Liver (tissue), 9 donors: ENCODE measurements around the gene C9orf153. TPM values are rescaled to one million over a fixed set of nuclear protein-coding genes. Genes with fewer than 3 reads are reported as not detected.

Experiments
- DNase-seq: peaks from one replicate; pipeline ENCODE4 v3.0.0-alpha.2; 2017; ENCODE audit warnings: low spot score
- H3K27ac ChIP-seq, 2 donors: one replicate each; pipeline ENCODE4 v1.7.0; 2013; ENCODE audit warnings: inconsistent platforms in 2 of 2, low read length in 2 of 2, control low read depth in 1 of 2, low read depth in 1 of 2, mild to moderate bottlenecking in 1 of 2
- H3K27me3 ChIP-seq, 4 donors: one replicate each; pipeline versions ENCODE4 v1.6.1 to v1.7.0; 2013; ENCODE audit warnings: low read length in 3 of 4, inconsistent platforms in 1 of 4, mild to moderate bottlenecking in 1 of 4, moderate library complexity in 1 of 4; ENCODE audit not compliant: control insufficient read depth in 4 of 4, insufficient read depth in 4 of 4
- H3K36me3 ChIP-seq, 4 donors: one replicate each; pipeline versions ENCODE4 v1.6.1 to v1.7.0; 2013; ENCODE audit warnings: low read length in 3 of 4, mild to moderate bottlenecking in 3 of 4, low read depth in 1 of 4, moderate library complexity in 1 of 4; ENCODE audit not compliant: control insufficient read depth in 4 of 4, insufficient read depth in 3 of 4
- H3K4me1 ChIP-seq, 4 donors: one replicate each; pipeline versions ENCODE4 v1.6.1 to v1.7.0; 2013; ENCODE audit warnings: low read length in 3 of 4, mild to moderate bottlenecking in 3 of 4, moderate library complexity in 1 of 4; ENCODE audit not compliant: control insufficient read depth in 4 of 4, insufficient read depth in 4 of 4
- H3K4me3 ChIP-seq, 3 donors: one replicate each; pipeline versions ENCODE4 v1.6.1 to v1.7.0; 2013; ENCODE audit warnings: low read length in 3 of 3, control low read depth in 1 of 3, low read depth in 1 of 3, mild to moderate bottlenecking in 1 of 3
- H3K9ac ChIP-seq, 2 donors: one replicate each; pipeline ENCODE4 v1.7.0; 2013; ENCODE audit warnings: low read length in 2 of 2, mild to moderate bottlenecking in 2 of 2, moderate library complexity in 2 of 2, control low read depth in 1 of 2, low read depth in 1 of 2
- H3K9me3 ChIP-seq, 4 donors: one replicate each; pipeline versions ENCODE4 v1.6.1 to v1.7.0; 2013; ENCODE audit warnings: low read length in 3 of 4; ENCODE audit not compliant: control insufficient read depth in 4 of 4
- EGR1 ChIP-seq, 2 donors: IDR thresholded peaks; 2 replicates each; pipeline ENCODE4 v1.6.1; 2016 to 2018; ENCODE audit warnings: antibody characterized with exemption in 2 of 2, low read depth in 2 of 2
- FOXA1 ChIP-seq: IDR thresholded peaks from 2 replicates; pipeline ENCODE4 v1.6.1; 2016; ENCODE audit warnings: antibody characterized with exemption
- FOXA2 ChIP-seq: IDR thresholded peaks from 2 replicates; pipeline ENCODE4 v1.6.1; 2016; ENCODE audit warnings: antibody characterized with exemption
- GABPA ChIP-seq, 2 donors: IDR thresholded peaks in 1 of 2; conservative IDR thresholded peaks in 1 of 2; 2 replicates each; pipeline ENCODE4 v1.6.1; 2016; ENCODE audit warnings: antibody characterized with exemption in 2 of 2, mild to moderate bottlenecking in 1 of 2, moderate library complexity in 1 of 2
- HNF4A ChIP-seq, 2 donors: conservative IDR thresholded peaks; 2 replicates each; pipeline ENCODE4 v1.6.1; 2016; ENCODE audit warnings: antibody characterized with exemption in 2 of 2, mild to moderate bottlenecking in 2 of 2
- JUND ChIP-seq, 2 donors: IDR thresholded peaks; 2 replicates each; pipeline ENCODE4 v1.6.1; 2016; ENCODE audit warnings: antibody characterized with exemption in 2 of 2
- NR2F2 ChIP-seq: IDR thresholded peaks from 2 replicates; pipeline ENCODE4 v1.6.1; 2016; ENCODE audit warnings: antibody characterized with exemption
- RAD21 ChIP-seq, 2 donors: IDR thresholded peaks; 2 replicates each; pipeline ENCODE4 v1.6.1; 2016; ENCODE audit warnings: antibody characterized with exemption in 2 of 2, mild to moderate bottlenecking in 2 of 2
- RXRA ChIP-seq, 2 donors: IDR thresholded peaks; 2 replicates each; pipeline ENCODE4 v1.6.1; 2017 to 2018; ENCODE audit warnings: antibody characterized with exemption in 2 of 2, mild to moderate bottlenecking in 1 of 2
- SP1 ChIP-seq: IDR thresholded peaks from 2 replicates; pipeline ENCODE4 v1.6.1; 2018; ENCODE audit warnings: antibody characterized with exemption, mild to moderate bottlenecking
- TAF1 ChIP-seq: conservative IDR thresholded peaks from 2 replicates; pipeline ENCODE4 v1.6.1; 2016; ENCODE audit warnings: antibody characterized with exemption, mild to moderate bottlenecking
- YY1 ChIP-seq: IDR thresholded peaks from 2 replicates; pipeline ENCODE4 v1.6.1; 2016; ENCODE audit warnings: antibody characterized with exemption, mild to moderate bottlenecking
- WGBS: extraction: QIAGEN DNeasy Blood & Tissue Kit; methylation state at CpG from one replicate; pipeline ENCODE4 v1.1.7; 2013; 5-methylcytosine and 5-hydroxymethylcytosine counted together
- polyA plus RNA-seq, 2 donors: library from polyadenylated mRNA; stranded (reverse) in 1 of 2; unstranded in 1 of 2; fragments of 200-250 nt in 1 of 2; fragments of >200 nt in 1 of 2; fragmentation: Nextera tagmentation in 1 of 2; extraction: Ambion mirVana in 1 of 2; gene quantifications; one replicate each; pipeline versions ENCODE4 v1.2.1 to v1.2.3, GENCODE V29; 2013 to 2015
- total RNA-seq, 2 donors: library from RNA; depleted of rRNA; stranded (reverse); fragments of >200 nt; gene quantifications; one replicate each; pipeline ENCODE4 v1.2.3, GENCODE V29; 2014
- TF ChIP-seq, protein P1 (sequence below): fragments of 150-350 bp; IDR thresholded peaks from 2 replicates; pipeline ENCODE4 v1.5.1; 2017; ENCODE audit warnings: improper control_type of control experiment, low read depth, low read length; ENCODE audit not compliant: missing input control
- TF ChIP-seq, protein P2 (sequence below): IDR thresholded peaks from 2 replicates; pipeline ENCODE4 v1.6.1; 2016; ENCODE audit warnings: antibody characterized with exemption
- TF ChIP-seq, protein P3 (sequence below): IDR thresholded peaks from 2 replicates; pipeline ENCODE4 v1.6.1; 2016; ENCODE audit warnings: antibody characterized with exemption
- donor health status: healthy.
- donor health status: healthy.
- donor health status: healthy.
- donor health status: healthy.
- donor health status: healthy.

The C9orf153 gene
- total and polyA plus RNA-seq, 4 donors, result 0.07 to 0.67 (median 0.34) TPM

DNA sequence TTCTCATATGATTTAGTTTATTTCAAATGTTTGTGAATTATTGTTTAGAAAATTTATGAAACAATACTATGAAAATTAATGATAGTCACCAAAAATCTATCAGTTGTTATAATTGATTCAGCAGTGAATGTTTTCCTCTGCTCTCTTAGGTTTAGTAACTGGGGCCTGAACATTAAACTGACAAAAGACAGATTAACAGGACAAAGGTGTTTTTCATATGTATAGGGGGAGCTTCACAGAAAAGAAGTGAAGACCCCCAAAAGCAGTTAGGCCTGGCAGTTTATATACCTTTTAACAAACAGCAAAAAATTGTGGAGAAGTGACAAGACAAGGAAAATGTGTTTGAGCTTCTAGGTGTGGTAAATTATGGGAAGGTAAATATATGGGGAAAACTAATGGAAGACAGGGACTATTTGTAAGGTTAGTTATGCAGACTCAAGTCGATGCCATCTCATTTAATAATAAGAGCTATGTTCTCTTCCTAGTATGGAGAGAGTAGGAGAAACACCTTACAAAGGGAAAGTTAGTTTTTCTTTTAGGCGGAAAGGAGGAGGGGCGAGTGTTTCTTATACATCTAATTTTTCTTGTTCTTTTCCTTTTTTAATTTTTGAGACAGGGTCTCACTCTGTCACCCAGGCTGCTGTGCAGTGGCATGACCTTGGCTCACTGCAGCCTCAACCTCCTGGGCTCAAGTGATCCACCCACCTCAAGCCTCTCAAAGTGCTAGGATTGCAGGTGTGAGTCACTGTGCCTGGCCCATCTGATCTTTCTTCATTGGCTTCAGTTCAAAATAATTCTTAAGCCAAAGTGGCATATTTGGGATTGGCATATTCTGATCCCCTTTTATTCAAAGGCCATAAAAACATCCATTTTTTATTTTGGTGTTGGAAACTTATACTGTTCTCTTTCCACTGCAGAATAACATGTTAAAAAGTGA, 77.8 kb downstream of the C9orf153 start (continued):
- TF ChIP-seq NR2F2 (no peak), EGR1 (IDR thresholded peaks at IDR 0.05; ENCODE audit: low read depth in 2 of 2) (no peak)

DNA sequence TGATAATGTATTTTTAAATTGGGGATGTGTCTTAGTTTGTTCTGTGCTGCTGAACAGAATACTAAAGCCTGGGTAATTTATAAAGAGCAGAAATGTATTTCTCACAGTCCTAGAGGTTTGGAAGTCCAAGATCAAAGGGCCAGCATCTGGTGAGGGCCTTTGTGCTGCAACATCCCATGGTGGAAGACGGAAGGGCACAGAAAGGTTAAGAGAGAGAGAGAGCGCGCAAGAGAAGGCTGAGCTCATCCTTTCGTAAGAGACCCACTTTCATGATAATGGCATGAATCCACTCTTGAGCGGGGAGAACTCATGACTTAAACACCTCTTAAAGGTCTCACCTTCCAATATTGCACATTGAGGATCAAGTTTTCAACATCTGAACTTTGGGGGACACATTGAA, 81.0 kb downstream of the C9orf153 start:
- DNase-seq, result no peak
- H3K9me3 ChIP-seq, result no peaks in the 10 kb centered on the region
- H3K27ac ChIP-seq, result no peak overlapping the region
- H3K4me3 ChIP-seq, result no peak overlapping the region
- H3K9ac ChIP-seq, result no peak overlapping the region
- H3K27me3 ChIP-seq, result no peaks in the 10 kb centered on the region
- TF ChIP-seq, protein P1, sequence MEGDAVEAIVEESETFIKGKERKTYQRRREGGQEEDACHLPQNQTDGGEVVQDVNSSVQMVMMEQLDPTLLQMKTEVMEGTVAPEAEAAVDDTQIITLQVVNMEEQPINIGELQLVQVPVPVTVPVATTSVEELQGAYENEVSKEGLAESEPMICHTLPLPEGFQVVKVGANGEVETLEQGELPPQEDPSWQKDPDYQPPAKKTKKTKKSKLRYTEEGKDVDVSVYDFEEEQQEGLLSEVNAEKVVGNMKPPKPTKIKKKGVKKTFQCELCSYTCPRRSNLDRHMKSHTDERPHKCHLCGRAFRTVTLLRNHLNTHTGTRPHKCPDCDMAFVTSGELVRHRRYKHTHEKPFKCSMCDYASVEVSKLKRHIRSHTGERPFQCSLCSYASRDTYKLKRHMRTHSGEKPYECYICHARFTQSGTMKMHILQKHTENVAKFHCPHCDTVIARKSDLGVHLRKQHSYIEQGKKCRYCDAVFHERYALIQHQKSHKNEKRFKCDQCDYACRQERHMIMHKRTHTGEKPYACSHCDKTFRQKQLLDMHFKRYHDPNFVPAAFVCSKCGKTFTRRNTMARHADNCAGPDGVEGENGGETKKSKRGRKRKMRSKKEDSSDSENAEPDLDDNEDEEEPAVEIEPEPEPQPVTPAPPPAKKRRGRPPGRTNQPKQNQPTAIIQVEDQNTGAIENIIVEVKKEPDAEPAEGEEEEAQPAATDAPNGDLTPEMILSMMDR, result no peak
- no peak for TF ChIP-seq NR2F2
- no peak for TF ChIP-seq RXRA (IDR thresholded peaks at IDR 0.05)
- TF ChIP-seq YY1, result no peak
- TF ChIP-seq RAD21 (IDR thresholded peaks at IDR 0.05), result no peak
- TF ChIP-seq, protein P2, sequence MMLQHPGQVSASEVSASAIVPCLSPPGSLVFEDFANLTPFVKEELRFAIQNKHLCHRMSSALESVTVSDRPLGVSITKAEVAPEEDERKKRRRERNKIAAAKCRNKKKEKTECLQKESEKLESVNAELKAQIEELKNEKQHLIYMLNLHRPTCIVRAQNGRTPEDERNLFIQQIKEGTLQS, result no peak
- no peak for TF ChIP-seq JUND (IDR thresholded peaks at IDR 0.05)
- no peak for TF ChIP-seq HNF4A (conservative IDR thresholded peaks at IDR 0.05)
- no peak for TF ChIP-seq FOXA1
- TF ChIP-seq TAF1, result no peak
- no peak for TF ChIP-seq SP1
- no peak for TF ChIP-seq FOXA2
- TF ChIP-seq, protein P3, sequence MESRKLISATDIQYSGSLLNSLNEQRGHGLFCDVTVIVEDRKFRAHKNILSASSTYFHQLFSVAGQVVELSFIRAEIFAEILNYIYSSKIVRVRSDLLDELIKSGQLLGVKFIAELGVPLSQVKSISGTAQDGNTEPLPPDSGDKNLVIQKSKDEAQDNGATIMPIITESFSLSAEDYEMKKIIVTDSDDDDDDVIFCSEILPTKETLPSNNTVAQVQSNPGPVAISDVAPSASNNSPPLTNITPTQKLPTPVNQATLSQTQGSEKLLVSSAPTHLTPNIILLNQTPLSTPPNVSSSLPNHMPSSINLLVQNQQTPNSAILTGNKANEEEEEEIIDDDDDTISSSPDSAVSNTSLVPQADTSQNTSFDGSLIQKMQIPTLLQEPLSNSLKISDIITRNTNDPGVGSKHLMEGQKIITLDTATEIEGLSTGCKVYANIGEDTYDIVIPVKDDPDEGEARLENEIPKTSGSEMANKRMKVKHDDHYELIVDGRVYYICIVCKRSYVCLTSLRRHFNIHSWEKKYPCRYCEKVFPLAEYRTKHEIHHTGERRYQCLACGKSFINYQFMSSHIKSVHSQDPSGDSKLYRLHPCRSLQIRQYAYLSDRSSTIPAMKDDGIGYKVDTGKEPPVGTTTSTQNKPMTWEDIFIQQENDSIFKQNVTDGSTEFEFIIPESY, result no peak
- H3K36me3 ChIP-seq, result no peaks in the 10 kb centered on the region
- H3K4me1 ChIP-seq, result no peaks in the 10 kb centered on the region
- 93% methylated on average over 5 of the region's 5 CpGs for WGBS

DNA sequence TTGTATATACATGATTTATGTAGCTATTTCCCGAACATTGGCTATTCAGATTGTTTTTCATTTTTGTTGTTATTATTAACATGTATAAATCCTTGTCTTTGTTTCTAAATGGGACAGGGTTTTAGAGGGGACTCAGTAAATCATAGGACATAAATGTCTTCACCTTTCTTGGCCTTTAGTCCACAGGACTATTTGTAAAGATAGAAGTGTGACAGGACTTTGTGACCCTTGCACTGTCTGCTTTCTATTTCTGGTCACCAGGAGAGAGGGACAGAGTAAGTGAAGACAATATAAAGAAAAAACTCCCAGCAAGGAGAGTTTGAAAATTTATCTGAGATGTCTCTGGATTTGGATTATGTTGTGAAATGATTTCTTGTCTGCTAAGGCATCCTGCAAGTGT, 81.5 kb downstream of the C9orf153 start:
- Histone ChIP-seq H3K36me3 (no peaks in the 10 kb centered on the region), H3K9ac (no peak overlapping the region), H3K4me1 (no peaks in the 10 kb centered on the region), H3K4me3 (no peak overlapping the region), H3K27me3 (no peaks in the 10 kb centered on the region), H3K27ac (no peak overlapping the region), H3K9me3 (no peaks in the 10 kb centered on the region)
- DNase-seq, result no peak
- TF ChIP-seq EGR1 (IDR thresholded peaks at IDR 0.05; ENCODE audit: low read depth in 2 of 2) (no peak), NR2F2 (no peak), GABPA (IDR thresholded peaks at IDR 0.05 in 1 of 2, conservative IDR thresholded peaks at IDR 0.05 in 1 of 2) (no peak), YY1 (no peak)
- TF ChIP-seq, protein P1, result no peak
- 68% methylated on average over 1 of the region's 1 CpG for WGBS
